Small intestine (tissue), 7 donors: ENCODE measurements around the gene TTC7B. TPM values are rescaled to one million over a fixed set of nuclear protein-coding genes. Genes with fewer than 3 reads are reported as not detected.

Experiments used
- DNase-seq, 2 donors: peaks; one replicate each; pipeline versions ENCODE4 v3.0.0 to v3.0.0-alpha.2; 2013
- FAIRE-seq: peaks from 2 replicates; lab custom pipeline; 2012; peaks lifted over from hg19 to GRCh38; lab: Jason Lieb, UNC
- H3K27ac ChIP-seq, 3 donors: one replicate each; pipeline ENCODE4 v1.5.1; 2013; ENCODE audit warnings: low read length in 2 of 3, mild to moderate bottlenecking in 2 of 3, control low read depth in 1 of 3, inconsistent platforms in 1 of 3, low read depth in 1 of 3, moderate library complexity in 1 of 3
- H3K27me3 ChIP-seq, 3 donors: one replicate each; pipeline ENCODE4 v1.6.1; 2013; ENCODE audit warnings: low read length in 3 of 3, inconsistent platforms in 1 of 3; ENCODE audit not compliant: control insufficient read depth in 3 of 3, insufficient read depth in 3 of 3
- H3K36me3 ChIP-seq, 3 donors: one replicate each; pipeline ENCODE4 v1.6.1; 2013; ENCODE audit warnings: low read length in 3 of 3, inconsistent platforms in 1 of 3, low read depth in 1 of 3, mild to moderate bottlenecking in 1 of 3, moderate library complexity in 1 of 3; ENCODE audit not compliant: control insufficient read depth in 3 of 3, insufficient read depth in 2 of 3
- H3K4me1 ChIP-seq, 3 donors: one replicate each; pipeline ENCODE4 v1.6.1; 2013; ENCODE audit warnings: low read length in 2 of 3, inconsistent platforms in 1 of 3, low read depth in 1 of 3, mild to moderate bottlenecking in 1 of 3, moderate library complexity in 1 of 3; ENCODE audit not compliant: control insufficient read depth in 3 of 3, insufficient read depth in 2 of 3
- H3K4me3 ChIP-seq, 3 donors: one replicate each; pipeline ENCODE4 v1.5.1; 2013; ENCODE audit warnings: low read length in 3 of 3, control low read depth in 1 of 3, inconsistent platforms in 1 of 3, low read depth in 1 of 3, mild to moderate bottlenecking in 1 of 3, moderate library complexity in 1 of 3
- H3K9me3 ChIP-seq, 2 donors: one replicate each; pipeline ENCODE4 v1.6.1; 2013; ENCODE audit warnings: low read depth in 1 of 2, low read length in 1 of 2; ENCODE audit not compliant: control insufficient read depth in 2 of 2, insufficient read depth in 1 of 2
- WGBS, 3 donors: extraction: QIAGEN DNeasy Blood & Tissue Kit; methylation state at CpG; one replicate each; pipeline ENCODE4 v1.1.7; 2013; 5-methylcytosine and 5-hydroxymethylcytosine counted together
- polyA plus RNA-seq, 4 donors: library from polyadenylated mRNA; stranded (reverse) in 3 of 4; unstranded in 1 of 4; fragments of 200-250 nt in 3 of 4; fragments of 120-200 nt in 1 of 4; gene quantifications; one replicate each; pipeline versions ENCODE4 v1.2.1 to v1.2.3, GENCODE V29; 2013
- donor health status: healthy with polysubstance abuse.
- donor health status: control.
- donor health status: control.
- donor health status: Bipolar disorder and iron deficiency.
- donor health status: healthy.

The TTC7B gene
- polyA plus RNA-seq, 4 donors = 2.9 to 8.8 (median 4.3) TPM

DNA sequence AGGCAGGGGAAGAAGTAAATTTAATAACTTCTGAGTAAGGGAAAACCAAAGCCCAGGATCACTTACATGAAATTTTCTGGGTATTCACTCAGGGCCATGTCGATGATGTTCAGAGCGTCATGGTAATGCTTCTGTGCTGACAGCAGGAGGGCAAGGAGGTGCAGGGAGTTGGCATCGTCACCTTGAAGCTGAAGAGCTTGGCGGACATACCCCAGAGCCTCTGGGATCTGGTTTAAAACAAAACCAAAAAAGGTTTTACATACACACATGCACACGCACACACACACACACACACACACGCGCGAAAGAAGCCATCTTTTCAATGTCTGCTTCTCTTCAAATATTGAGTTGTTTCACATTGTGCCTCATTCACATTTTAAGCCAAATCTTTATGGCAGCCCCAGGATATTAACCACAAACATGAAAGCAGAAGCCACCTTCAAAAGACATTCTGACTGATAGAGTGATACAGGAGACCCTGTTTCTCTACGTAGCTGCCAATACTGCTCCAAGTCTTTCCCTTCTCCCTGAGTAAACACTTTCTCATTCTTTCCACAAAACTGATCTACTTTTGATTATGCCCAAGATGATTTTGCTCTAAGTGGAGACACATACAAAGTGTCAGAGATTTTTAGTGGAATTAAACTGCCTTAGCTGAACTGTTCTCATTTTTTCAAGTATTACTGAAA is 172.1 kb downstream of the TTC7B start:
- Histone ChIP-seq H3K36me3 (peaks cover 0 to 2% (median 2%) of the 10 kb centered on the region in 3 donors), H3K27ac (no peak overlapping the region), H3K9me3 (no peaks in the 10 kb centered on the region), H3K4me3 (no peak overlapping the region), H3K27me3 (no peaks in the 10 kb centered on the region), H3K4me1 (peaks cover 0 to 8% (median 0%) of the 10 kb centered on the region in 3 donors)
- 78 to 84% (median 82%) methylated on average over 9 of the region's 9 CpGs for WGBS, 3 donors
- FAIRE-seq (no peak), DNase-seq (no peak)

GRCh38 chr14:90642244-90642717 is 173.9 kb downstream of the TTC7B start:
- Histone ChIP-seq H3K4me1 (peaks cover 0 to 8% (median 0%) of the 10 kb centered on the region in 3 donors), H3K27ac (peak overlapping the region in 1 of 3 donors; percentile 7)
- DNase-seq = peak; percentile 27 to 67

GRCh38 chr14:90641615-90642243 is 174.5 kb downstream of the TTC7B start:
- H3K9me3 ChIP-seq = no peaks in the 10 kb centered on the region
- no peak for DNase-seq
- H3K4me3 ChIP-seq = no peak overlapping the region
- H3K4me1 ChIP-seq = peaks cover 0 to 8% (median 0%) of the 10 kb centered on the region in 3 donors
- peak overlapping the region in 1 of 3 donors; percentile 7 for H3K27ac ChIP-seq
- FAIRE-seq = no peak
- H3K27me3 ChIP-seq = no peaks in the 10 kb centered on the region
- WGBS, 3 donors = 69 to 80% (median 76%) methylated on average over 6 of the region's 6 CpGs
- H3K36me3 ChIP-seq = peaks cover 0 to 2% (median 2%) of the 10 kb centered on the region in 3 donors

More at GRCh38 chr14:90642244-90642717, 173.9 kb downstream of the TTC7B start:
- Histone ChIP-seq H3K36me3 (peaks cover 0 to 2% (median 2%) of the 10 kb centered on the region in 3 donors), H3K9me3 (no peaks in the 10 kb centered on the region), H3K4me3 (no peak overlapping the region), H3K27me3 (no peaks in the 10 kb centered on the region)
- WGBS, 3 donors = 31 to 33% (median 32%) methylated on average over 3 of the region's 3 CpGs
- FAIRE-seq = no peak

GRCh38 chr14:90641168-90641567 is 175.1 kb downstream of the TTC7B start:
- Histone ChIP-seq H3K27me3 (no peaks in the 10 kb centered on the region), H3K27ac (no peak overlapping the region), H3K36me3 (peaks cover 0 to 2% (median 2%) of the 10 kb centered on the region in 3 donors), H3K9me3 (no peaks in the 10 kb centered on the region), H3K4me3 (no peak overlapping the region), H3K4me1 (peaks cover 0 to 8% (median 0%) of the 10 kb centered on the region in 3 donors)
- FAIRE-seq = no peak
- WGBS, 3 donors = 82 to 97% (median 93%) methylated on average over 3 of the region's 3 CpGs
- DNase-seq = no peak

GRCh38 chr14:90639641-90640040 is 176.6 kb downstream of the TTC7B start:
- Histone ChIP-seq H3K27me3 (no peaks in the 10 kb centered on the region), H3K4me3 (no peak overlapping the region), H3K27ac (no peak overlapping the region), H3K9me3 (no peaks in the 10 kb centered on the region), H3K36me3 (peaks cover 0 to 2% (median 0%) of the 10 kb centered on the region in 3 donors), H3K4me1 (peaks cover 0 to 8% (median 0%) of the 10 kb centered on the region in 3 donors)
- FAIRE-seq (no peak), DNase-seq (no peak)
- WGBS, 3 donors = 92 to 97% (median 94%) methylated on average over 9 of the region's 9 CpGs

- no peaks in the 10 kb centered on the region for H3K27me3 ChIP-seq
- H3K36me3 ChIP-seq = peaks cover 0 to 2% (median 0%) of the 10 kb centered on the region in 3 donors
- H3K9me3 ChIP-seq = peaks cover 0 to 3% of the 10 kb centered on the region in 2 donors
- no peaks in the 10 kb centered on the region for H3K4me1 ChIP-seq
- FAIRE-seq (no peak), DNase-seq (peak in 1 of 2 donors; percentile 48)
- 68 to 83% (median 74%) methylated on average over 2 of the region's 2 CpGs for WGBS, 3 donors
- H3K27ac ChIP-seq = no peak overlapping the region
- no peak overlapping the region for H3K4me3 ChIP-seq
Measured at GRCh38 chr14:90632871-90633270, 183.4 kb downstream of the TTC7B start.

DNA sequence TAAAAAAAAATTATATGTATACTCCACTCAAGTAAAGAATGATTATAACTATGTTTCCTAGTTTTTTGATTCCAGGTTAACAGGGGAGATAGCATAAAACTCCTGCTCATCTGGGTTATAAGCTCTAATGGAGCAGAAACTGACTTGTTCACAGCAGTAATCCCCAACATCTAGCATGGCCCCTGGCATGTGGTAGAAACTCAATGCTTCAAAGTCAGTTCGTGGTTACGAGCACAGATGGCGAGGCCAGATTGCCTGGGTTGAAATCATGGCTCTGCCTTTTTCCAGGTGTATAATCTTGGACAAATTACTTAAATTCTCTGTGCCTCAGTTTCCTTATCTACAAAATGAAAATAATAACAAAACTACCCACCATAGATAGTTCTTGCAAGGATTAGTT is 183.8 kb downstream of the TTC7B start:
- no peak for FAIRE-seq
- H3K27ac ChIP-seq = no peak overlapping the region
- no peak for DNase-seq
- H3K9me3 ChIP-seq = peaks cover 0 to 3% of the 10 kb centered on the region in 2 donors
- H3K4me3 ChIP-seq = no peak overlapping the region
- H3K27me3 ChIP-seq = no peaks in the 10 kb centered on the region
- H3K36me3 ChIP-seq = peaks cover 0 to 2% (median 0%) of the 10 kb centered on the region in 3 donors
- H3K4me1 ChIP-seq = no peaks in the 10 kb centered on the region
- 81 to 89% (median 89%) methylated on average over 3 of the region's 3 CpGs for WGBS, 3 donors

DNA sequence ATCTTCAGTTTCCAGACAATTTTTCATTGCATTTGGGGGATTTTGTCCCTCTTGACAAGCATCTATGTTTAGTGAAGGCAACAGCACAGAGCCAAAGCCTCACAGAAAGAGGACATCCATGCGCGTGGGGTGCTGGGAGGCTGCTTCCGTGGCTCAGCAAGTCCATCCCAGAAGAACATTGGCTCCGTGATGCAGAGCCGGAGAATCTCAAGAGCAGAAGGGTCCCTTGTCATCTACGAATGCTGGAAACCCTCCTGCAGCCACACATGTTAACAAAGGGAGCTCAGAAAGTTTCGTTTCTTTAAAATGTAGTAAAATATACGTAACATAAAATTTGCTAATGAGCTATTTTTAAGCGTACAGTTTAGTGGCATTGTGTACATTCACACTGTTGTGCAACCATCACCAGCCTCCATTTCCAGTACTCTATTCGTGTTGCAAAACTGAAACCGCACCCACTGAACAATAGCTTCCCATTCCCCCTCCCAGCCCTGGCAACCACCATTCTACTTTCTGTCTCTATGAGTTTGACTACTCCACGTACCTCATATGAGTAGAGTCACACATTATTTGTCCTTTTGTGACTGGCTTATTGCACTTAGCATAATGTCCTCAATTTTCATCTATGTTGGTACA is 185.9 kb downstream of the TTC7B start:
- peaks cover 0 to 2% (median 0%) of the 10 kb centered on the region in 3 donors for H3K36me3 ChIP-seq
- H3K27ac ChIP-seq = no peak overlapping the region
- no peaks in the 10 kb centered on the region for H3K27me3 ChIP-seq
- DNase-seq (no peak), FAIRE-seq (no peak)
- peaks cover 0 to 3% of the 10 kb centered on the region in 2 donors for H3K9me3 ChIP-seq
- 79 to 84% (median 79%) methylated on average over 12 of the region's 12 CpGs for WGBS, 3 donors
- H3K4me1 ChIP-seq = no peaks in the 10 kb centered on the region
- H3K4me3 ChIP-seq = no peak overlapping the region
